LNCaP clone FGC (cell line): Measurements from ENCODE around the gene TARP.
A peak's percentile ranks its signal among the peaks of the same experiment; 100 is the strongest.

Experiments
- DNase-seq: peaks from one replicate; pipeline ENCODE4 v3.0.0-alpha.2; 2011; ENCODE audit warnings: low read depth
- H3K4me3 ChIP-seq: 2 replicates; pipeline ENCODE4 v1.5.1; 2011; ENCODE audit warnings: mild to moderate bottlenecking, low read depth, low read length, control low read depth
- TF ChIP-seq, protein P1 (sequence below): IDR thresholded peaks from 2 replicates; pipeline ENCODE4 v1.5.1; 2012; ENCODE audit warnings: mild to moderate bottlenecking; ENCODE audit not compliant: control insufficient read depth, insufficient read depth; ENCODE audit errors: extremely low read depth

TARP gene

DNA sequence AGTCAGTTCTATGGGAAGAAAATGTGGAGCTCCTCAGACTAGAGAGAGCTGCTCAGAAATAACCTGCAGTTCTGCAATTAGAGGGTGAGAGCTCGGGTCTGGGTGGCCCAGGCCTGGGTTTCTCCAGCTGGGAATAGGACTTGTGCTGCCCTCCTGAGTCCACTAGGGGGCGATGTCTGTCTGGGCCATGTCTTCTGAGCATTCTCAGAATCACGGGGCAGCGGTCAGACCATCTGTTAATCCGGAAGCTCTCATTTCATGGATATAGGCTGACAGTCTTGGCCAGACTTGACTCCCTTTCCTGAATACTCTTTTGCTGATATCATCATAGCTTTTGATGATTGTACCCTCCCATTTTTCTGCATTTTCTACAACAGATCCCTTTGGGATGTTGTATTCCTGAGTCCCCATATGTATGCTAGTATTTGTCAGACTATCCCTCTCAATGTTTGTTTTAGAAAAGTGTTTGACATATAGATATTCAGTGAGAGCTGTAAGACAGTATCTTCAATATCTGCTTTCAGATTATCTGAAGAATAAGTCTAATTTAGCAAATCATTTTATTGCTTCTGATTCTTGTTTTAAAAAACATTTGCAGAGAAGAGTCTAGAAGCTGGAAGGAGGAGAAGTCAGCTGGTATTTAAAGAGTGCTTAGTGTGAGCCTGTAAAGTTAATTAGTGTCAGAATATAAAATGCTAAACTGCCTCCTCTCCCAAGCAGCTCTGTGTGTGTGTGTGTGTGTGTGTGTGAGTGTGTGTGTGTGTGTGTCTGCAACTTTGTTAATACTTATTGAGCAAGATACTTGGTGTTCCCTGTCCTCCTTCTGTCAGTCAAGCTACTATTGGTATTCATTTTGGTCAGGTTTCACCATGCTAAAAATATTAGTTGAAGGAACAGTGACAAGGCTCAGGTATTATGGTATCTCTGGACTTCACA lies 57.4 kb downstream of the TARP start:
- peak; percentile 56 for DNase-seq
- TF ChIP-seq, protein P1, sequence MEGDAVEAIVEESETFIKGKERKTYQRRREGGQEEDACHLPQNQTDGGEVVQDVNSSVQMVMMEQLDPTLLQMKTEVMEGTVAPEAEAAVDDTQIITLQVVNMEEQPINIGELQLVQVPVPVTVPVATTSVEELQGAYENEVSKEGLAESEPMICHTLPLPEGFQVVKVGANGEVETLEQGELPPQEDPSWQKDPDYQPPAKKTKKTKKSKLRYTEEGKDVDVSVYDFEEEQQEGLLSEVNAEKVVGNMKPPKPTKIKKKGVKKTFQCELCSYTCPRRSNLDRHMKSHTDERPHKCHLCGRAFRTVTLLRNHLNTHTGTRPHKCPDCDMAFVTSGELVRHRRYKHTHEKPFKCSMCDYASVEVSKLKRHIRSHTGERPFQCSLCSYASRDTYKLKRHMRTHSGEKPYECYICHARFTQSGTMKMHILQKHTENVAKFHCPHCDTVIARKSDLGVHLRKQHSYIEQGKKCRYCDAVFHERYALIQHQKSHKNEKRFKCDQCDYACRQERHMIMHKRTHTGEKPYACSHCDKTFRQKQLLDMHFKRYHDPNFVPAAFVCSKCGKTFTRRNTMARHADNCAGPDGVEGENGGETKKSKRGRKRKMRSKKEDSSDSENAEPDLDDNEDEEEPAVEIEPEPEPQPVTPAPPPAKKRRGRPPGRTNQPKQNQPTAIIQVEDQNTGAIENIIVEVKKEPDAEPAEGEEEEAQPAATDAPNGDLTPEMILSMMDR, result peak; percentile 91
- no peak overlapping the region for H3K4me3 ChIP-seq

DNA sequence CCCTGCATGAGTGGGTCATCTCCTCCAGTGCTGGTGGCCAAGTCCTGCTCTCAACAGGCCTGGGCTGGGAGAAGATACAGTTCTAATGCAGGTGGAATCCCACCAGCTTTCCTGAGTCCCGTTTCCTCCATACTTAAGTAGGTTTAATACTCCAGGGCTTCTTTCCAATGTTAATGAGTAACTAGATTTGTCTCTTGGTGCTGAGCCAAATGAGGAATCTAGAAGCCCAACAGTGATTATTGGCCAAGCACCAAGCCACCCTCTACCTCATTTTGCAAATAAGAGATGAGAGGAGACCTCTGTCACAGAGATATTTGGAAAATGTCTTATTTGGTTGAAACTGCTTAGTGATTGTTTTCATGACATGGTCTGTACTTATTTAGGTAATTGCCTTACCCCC lies 58.3 kb downstream of the TARP start:
- no peak for DNase-seq
- TF ChIP-seq, protein P1, result no peak

DNA sequence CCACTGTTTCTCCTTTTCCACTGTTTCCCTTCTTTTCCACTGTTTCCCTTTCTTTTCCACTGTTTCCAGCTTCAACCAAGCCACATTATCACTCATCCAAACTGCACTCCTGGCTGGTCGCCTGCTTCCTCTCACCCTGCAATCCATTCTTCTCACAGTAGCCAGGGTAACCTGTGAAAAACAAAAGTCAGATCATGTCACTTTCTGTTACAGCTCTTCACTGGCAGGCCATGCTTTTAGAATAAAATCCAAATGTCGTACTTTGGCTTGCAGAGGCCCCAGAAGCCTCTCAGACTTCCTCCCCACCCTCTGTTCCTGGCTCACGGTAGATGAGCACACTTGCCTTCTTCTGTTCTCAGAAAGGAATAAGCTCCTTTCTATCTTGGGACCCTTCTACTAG lies 61.5 kb downstream of the TARP start:
- TF ChIP-seq, protein P1, result no peak
- no peak for DNase-seq
- no peak overlapping the region for H3K4me3 ChIP-seq

More for the DNA sequence above, 58.3 kb downstream of the TARP start:
- H3K4me3 ChIP-seq, result no peak overlapping the region

- H3K4me3 ChIP-seq, result no peak overlapping the region
- DNase-seq, result no peak
- TF ChIP-seq, protein P1, result no peak
Measured at GRCh38 chr7:38211486-38211885, 62.0 kb downstream of the TARP start.
